Measurements from ENCODE around the gene RSPRY1. TPM values are rescaled to one million over a fixed set of nuclear protein-coding genes. Genes with fewer than 3 reads are reported as not detected.
A peak's percentile ranks its signal among the peaks of the same experiment; 100 is the strongest.

Gene RSPRY1
- total RNA-seq, 1 donor from 2014 or later, result 36.5 TPM

DNA sequence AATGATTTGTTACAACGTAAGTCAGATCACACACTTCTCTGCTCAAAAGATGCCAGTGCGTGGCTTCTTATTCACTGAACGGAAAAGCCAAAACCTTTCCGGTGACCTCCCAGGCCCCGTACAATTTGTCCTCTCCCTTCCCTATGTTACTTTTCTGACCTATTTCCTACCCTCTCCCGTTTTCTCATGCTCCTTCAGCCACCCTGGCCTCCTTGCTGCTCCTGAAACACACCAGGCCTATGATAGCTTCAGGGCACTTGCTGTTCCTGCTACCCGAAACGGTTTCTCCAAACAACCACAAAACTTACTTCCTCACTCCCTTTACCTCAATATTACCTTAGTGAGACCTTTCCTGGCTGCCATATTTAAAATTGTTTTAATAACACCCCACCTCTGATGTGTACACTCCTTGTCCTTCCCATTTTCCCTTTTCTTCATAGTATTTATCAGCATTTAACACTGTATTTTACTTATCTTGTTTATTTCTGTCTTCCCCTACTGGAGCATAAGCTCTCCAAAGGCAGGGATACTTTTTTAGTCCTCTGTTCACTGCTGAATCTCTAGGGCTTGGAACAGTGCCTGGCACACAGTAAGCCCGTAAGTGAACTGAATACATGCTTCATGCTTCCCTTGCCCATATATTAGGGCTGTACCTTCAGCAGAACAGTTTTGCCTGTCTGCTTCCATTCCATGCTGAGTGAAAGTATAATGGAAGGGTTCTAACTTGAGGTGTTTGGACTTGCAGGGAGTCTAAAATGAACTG lies 48.0 kb downstream of the RSPRY1 start:
- Histone ChIP-seq H3K27ac (ENCODE audit: low read depth, low read length) (no peak overlapping the region), H3K4me3 (ENCODE audit: low read length in 3 of 3) (no peak overlapping the region)

DNA sequence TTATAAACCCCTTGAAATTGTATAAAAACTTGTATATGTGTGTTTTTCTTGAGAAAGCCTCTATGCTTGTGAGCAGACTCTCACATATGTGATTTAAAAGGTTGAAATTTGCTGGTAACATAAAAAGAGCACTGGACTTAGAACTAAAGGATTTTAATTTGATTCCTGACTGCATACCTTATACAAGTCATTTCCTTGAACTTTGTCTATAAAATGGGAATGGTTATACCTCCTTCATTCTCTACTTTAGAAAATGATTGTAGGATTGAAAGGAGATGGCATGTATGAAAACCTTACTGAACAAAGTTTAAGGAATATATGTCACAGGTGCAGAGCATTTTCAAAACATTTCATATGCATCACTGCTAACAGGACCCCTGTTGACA lies 48.6 kb downstream of the RSPRY1 start:
- Histone ChIP-seq H3K36me3 (ENCODE audit: control insufficient read depth in 3 of 3, insufficient read depth in 3 of 3, low read length in 3 of 3) (peaks cover 21 to 50% (median 42%) of the 10 kb centered on the region in 3 donors), H3K4me3 (ENCODE audit: low read length in 3 of 3) (no peak overlapping the region), H3K9ac (ENCODE audit: low read depth in 1 of 3, low read length in 3 of 3) (no peak overlapping the region), H3K27ac (ENCODE audit: low read depth, low read length) (no peak overlapping the region), H3K27me3 (ENCODE audit: control insufficient read depth in 3 of 3, insufficient read depth in 3 of 3, low read length in 3 of 3) (no peaks in the 10 kb centered on the region), H3K4me1 (ENCODE audit: control insufficient read depth in 3 of 3, insufficient read depth in 3 of 3, low read length in 3 of 3) (peaks cover 0 to 7% (median 0%) of the 10 kb centered on the region in 3 donors), H3K9me3 (ENCODE audit: control insufficient read depth in 3 of 3, low read length in 3 of 3) (no peaks in the 10 kb centered on the region)

More for the DNA sequence above, 48.0 kb downstream of the RSPRY1 start:
- no peaks in the 10 kb centered on the region for H3K9me3 ChIP-seq (ENCODE audit: control insufficient read depth in 3 of 3, low read length in 3 of 3)
- H3K27me3 ChIP-seq (ENCODE audit: control insufficient read depth in 3 of 3, insufficient read depth in 3 of 3, low read length in 3 of 3), result no peaks in the 10 kb centered on the region
- peaks cover 0 to 7% (median 0%) of the 10 kb centered on the region in 3 donors for H3K4me1 ChIP-seq (ENCODE audit: control insufficient read depth in 3 of 3, insufficient read depth in 3 of 3, low read length in 3 of 3)
- peak overlapping the region in 1 of 3 donors; percentile 52 for H3K9ac ChIP-seq (ENCODE audit: low read depth in 1 of 3, low read length in 3 of 3)
- peaks cover 20 to 50% (median 37%) of the 10 kb centered on the region in 3 donors for H3K36me3 ChIP-seq (ENCODE audit: control insufficient read depth in 3 of 3, insufficient read depth in 3 of 3, low read length in 3 of 3)

GRCh38 chr16:57235128-57236021 lies 49.2 kb downstream of the RSPRY1 start:
- no peak overlapping the region for H3K27ac ChIP-seq (ENCODE audit: low read depth, low read length)
- H3K36me3 ChIP-seq (ENCODE audit: control insufficient read depth in 3 of 3, insufficient read depth in 3 of 3, low read length in 3 of 3), result peaks cover 19 to 50% (median 40%) of the 10 kb centered on the region in 3 donors
- H3K27me3 ChIP-seq (ENCODE audit: control insufficient read depth in 3 of 3, insufficient read depth in 3 of 3, low read length in 3 of 3), result no peaks in the 10 kb centered on the region
- H3K4me1 ChIP-seq (ENCODE audit: control insufficient read depth in 3 of 3, insufficient read depth in 3 of 3, low read length in 3 of 3), result peaks cover 0 to 7% (median 0%) of the 10 kb centered on the region in 3 donors
- no peak overlapping the region for H3K9ac ChIP-seq (ENCODE audit: low read depth in 1 of 3, low read length in 3 of 3)
- no peaks in the 10 kb centered on the region for H3K9me3 ChIP-seq (ENCODE audit: control insufficient read depth in 3 of 3, low read length in 3 of 3)
- H3K4me3 ChIP-seq (ENCODE audit: low read length in 3 of 3), result no peak overlapping the region

- H3K9ac ChIP-seq (ENCODE audit: low read depth in 1 of 3, low read length in 3 of 3), result no peak overlapping the region
- no peak overlapping the region for H3K27ac ChIP-seq (ENCODE audit: low read depth, low read length)
- H3K4me1 ChIP-seq (ENCODE audit: control insufficient read depth in 3 of 3, insufficient read depth in 3 of 3, low read length in 3 of 3), result peaks cover 0 to 7% (median 0%) of the 10 kb centered on the region in 3 donors
- peaks cover 14 to 44% (median 35%) of the 10 kb centered on the region in 3 donors for H3K36me3 ChIP-seq (ENCODE audit: control insufficient read depth in 3 of 3, insufficient read depth in 3 of 3, low read length in 3 of 3)
- H3K27me3 ChIP-seq (ENCODE audit: control insufficient read depth in 3 of 3, insufficient read depth in 3 of 3, low read length in 3 of 3), result no peaks in the 10 kb centered on the region
- no peak overlapping the region for H3K4me3 ChIP-seq (ENCODE audit: low read length in 3 of 3)
- H3K9me3 ChIP-seq (ENCODE audit: control insufficient read depth in 3 of 3, low read length in 3 of 3), result no peaks in the 10 kb centered on the region
These were observed 49.9 kb downstream of the RSPRY1 start for GRCh38 chr16:57236022-57236350.

GRCh38 chr16:57238682-57239081 lies 52.6 kb downstream of the RSPRY1 start:
- no peaks in the 10 kb centered on the region for H3K27me3 ChIP-seq (ENCODE audit: control insufficient read depth in 3 of 3, insufficient read depth in 3 of 3, low read length in 3 of 3)
- H3K27ac ChIP-seq (ENCODE audit: low read depth, low read length), result no peak overlapping the region
- peaks cover 10 to 22% (median 19%) of the 10 kb centered on the region in 3 donors for H3K36me3 ChIP-seq (ENCODE audit: control insufficient read depth in 3 of 3, insufficient read depth in 3 of 3, low read length in 3 of 3)
- no peaks in the 10 kb centered on the region for H3K9me3 ChIP-seq (ENCODE audit: control insufficient read depth in 3 of 3, low read length in 3 of 3)
- H3K9ac ChIP-seq (ENCODE audit: low read depth in 1 of 3, low read length in 3 of 3), result no peak overlapping the region
- no peak overlapping the region for H3K4me3 ChIP-seq (ENCODE audit: low read length in 3 of 3)
- peaks cover 0 to 4% (median 0%) of the 10 kb centered on the region in 3 donors for H3K4me1 ChIP-seq (ENCODE audit: control insufficient read depth in 3 of 3, insufficient read depth in 3 of 3, low read length in 3 of 3)

DNA sequence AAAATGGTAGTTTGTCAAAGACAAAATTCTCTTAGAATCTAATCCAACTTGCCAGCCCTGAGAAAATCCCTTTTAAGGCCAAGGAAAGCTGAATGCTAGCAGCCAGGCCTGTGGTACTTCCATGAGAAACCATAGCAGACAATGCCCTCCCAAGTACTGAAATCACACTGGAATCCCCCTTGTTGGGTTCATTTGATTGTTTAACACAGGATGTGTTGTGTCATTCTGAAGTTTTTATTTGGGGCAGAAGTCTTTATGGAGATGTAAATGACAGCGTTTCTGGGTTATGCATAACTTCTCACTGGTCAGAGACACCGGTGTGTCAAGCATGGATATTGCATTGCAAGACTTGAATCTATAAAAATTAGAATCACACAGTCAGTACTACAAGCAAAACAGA lies 53.0 kb downstream of the RSPRY1 start:
- no peaks in the 10 kb centered on the region for H3K27me3 ChIP-seq (ENCODE audit: control insufficient read depth in 3 of 3, insufficient read depth in 3 of 3, low read length in 3 of 3)
- no peak overlapping the region for H3K27ac ChIP-seq (ENCODE audit: low read depth, low read length)
- H3K9ac ChIP-seq (ENCODE audit: low read depth in 1 of 3, low read length in 3 of 3), result no peak overlapping the region
- peaks cover 9 to 18% (median 16%) of the 10 kb centered on the region in 3 donors for H3K36me3 ChIP-seq (ENCODE audit: control insufficient read depth in 3 of 3, insufficient read depth in 3 of 3, low read length in 3 of 3)
- no peaks in the 10 kb centered on the region for H3K4me1 ChIP-seq (ENCODE audit: control insufficient read depth in 3 of 3, insufficient read depth in 3 of 3, low read length in 3 of 3)
- no peaks in the 10 kb centered on the region for H3K9me3 ChIP-seq (ENCODE audit: control insufficient read depth in 3 of 3, low read length in 3 of 3)
- H3K4me3 ChIP-seq (ENCODE audit: low read length in 3 of 3), result no peak overlapping the region

DNA sequence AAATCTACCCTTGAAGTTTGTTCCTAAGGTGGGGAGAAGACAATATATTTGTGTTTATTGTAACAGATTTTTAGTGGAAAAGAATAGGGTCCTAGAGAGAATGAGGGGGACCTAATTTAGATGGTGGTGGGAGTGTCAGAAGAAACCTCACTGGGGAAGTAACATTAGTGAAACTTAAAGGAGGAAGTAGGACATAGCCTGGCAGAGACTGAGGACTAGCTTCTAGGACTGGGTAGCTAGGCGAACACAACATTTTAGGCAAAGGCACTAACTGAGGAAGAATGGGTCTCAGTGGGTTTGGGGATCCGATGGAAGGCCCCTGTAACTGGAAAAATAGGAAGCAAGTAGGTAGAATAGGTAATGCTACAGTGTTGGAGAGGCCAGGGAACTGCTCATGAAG lies 54.7 kb downstream of the RSPRY1 start:
- Histone ChIP-seq H3K4me1 (ENCODE audit: control insufficient read depth in 3 of 3, insufficient read depth in 3 of 3, low read length in 3 of 3) (peaks cover 0 to 5% (median 4%) of the 10 kb centered on the region in 3 donors), H3K27ac (ENCODE audit: low read depth, low read length) (no peak overlapping the region), H3K36me3 (ENCODE audit: control insufficient read depth in 3 of 3, insufficient read depth in 3 of 3, low read length in 3 of 3) (peaks cover 4 to 12% (median 8%) of the 10 kb centered on the region in 3 donors), H3K27me3 (ENCODE audit: control insufficient read depth in 3 of 3, insufficient read depth in 3 of 3, low read length in 3 of 3) (no peaks in the 10 kb centered on the region), H3K4me3 (ENCODE audit: low read length in 3 of 3) (no peak overlapping the region), H3K9me3 (ENCODE audit: control insufficient read depth in 3 of 3, low read length in 3 of 3) (no peaks in the 10 kb centered on the region), H3K9ac (ENCODE audit: low read depth in 1 of 3, low read length in 3 of 3) (no peak overlapping the region)

DNA sequence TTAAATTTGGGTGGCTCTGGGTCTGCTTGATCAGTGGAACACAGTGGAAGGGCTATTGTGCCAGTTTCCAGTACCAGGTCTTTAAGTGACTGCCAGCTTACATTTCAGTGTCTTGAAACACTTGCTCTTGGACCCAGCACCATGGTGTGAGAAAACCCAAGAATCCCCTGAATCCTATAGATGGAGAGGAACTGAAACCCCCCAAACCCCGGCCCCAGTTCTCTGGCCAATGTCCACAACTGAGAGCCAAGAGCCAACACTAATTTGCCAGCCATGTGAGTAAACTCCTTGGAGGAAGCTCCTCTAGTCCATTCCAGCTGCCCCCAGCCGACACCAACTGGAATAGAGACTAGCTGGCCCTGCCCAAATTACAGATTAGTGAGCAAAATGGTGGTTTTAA lies 56.5 kb downstream of the RSPRY1 start:
- H3K4me3 ChIP-seq (ENCODE audit: low read length in 3 of 3), result no peak overlapping the region
- H3K36me3 ChIP-seq (ENCODE audit: control insufficient read depth in 3 of 3, insufficient read depth in 3 of 3, low read length in 3 of 3), result peaks cover 7 to 11% (median 8%) of the 10 kb centered on the region in 3 donors
- H3K9ac ChIP-seq (ENCODE audit: low read depth in 1 of 3, low read length in 3 of 3), result no peak overlapping the region
- H3K4me1 ChIP-seq (ENCODE audit: control insufficient read depth in 3 of 3, insufficient read depth in 3 of 3, low read length in 3 of 3), result peaks cover 2 to 6% (median 5%) of the 10 kb centered on the region in 3 donors
- H3K27ac ChIP-seq (ENCODE audit: low read depth, low read length), result no peak overlapping the region
- no peaks in the 10 kb centered on the region for H3K9me3 ChIP-seq (ENCODE audit: control insufficient read depth in 3 of 3, low read length in 3 of 3)
- no peaks in the 10 kb centered on the region for H3K27me3 ChIP-seq (ENCODE audit: control insufficient read depth in 3 of 3, insufficient read depth in 3 of 3, low read length in 3 of 3)

DNA sequence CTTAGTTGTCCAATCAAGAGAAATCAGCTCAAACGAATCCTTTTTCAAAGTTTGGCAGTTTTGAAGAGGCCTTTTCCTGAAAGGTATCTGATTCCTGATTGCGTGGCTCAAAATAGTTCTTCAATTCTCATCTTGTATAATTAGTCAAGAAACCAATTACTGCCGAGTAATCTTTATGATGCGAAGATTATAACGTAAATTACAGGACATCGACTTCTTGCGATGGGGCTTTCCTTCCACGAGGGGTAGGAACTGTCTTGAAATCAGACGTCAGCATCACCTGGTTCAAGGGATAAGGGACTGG lies 58.3 kb downstream of the RSPRY1 start:
- H3K4me3 ChIP-seq (ENCODE audit: low read length in 3 of 3), result peak overlapping the region; percentile 69 to 89 (median 82)

More for the DNA sequence above, 58.3 kb downstream of the RSPRY1 start:
- Histone ChIP-seq H3K27me3 (ENCODE audit: control insufficient read depth in 3 of 3, insufficient read depth in 3 of 3, low read length in 3 of 3) (no peaks in the 10 kb centered on the region), H3K36me3 (ENCODE audit: control insufficient read depth in 3 of 3, insufficient read depth in 3 of 3, low read length in 3 of 3) (peaks cover 15 to 19% (median 16%) of the 10 kb centered on the region in 3 donors), H3K9me3 (ENCODE audit: control insufficient read depth in 3 of 3, low read length in 3 of 3) (no peaks in the 10 kb centered on the region), H3K9ac (ENCODE audit: low read depth in 1 of 3, low read length in 3 of 3) (peak overlapping the region; percentile 10 to 90 (median 60)), H3K27ac (ENCODE audit: low read depth, low read length) (peak overlapping the region; percentile 87), H3K4me1 (ENCODE audit: control insufficient read depth in 3 of 3, insufficient read depth in 3 of 3, low read length in 3 of 3) (peaks cover 2 to 6% (median 5%) of the 10 kb centered on the region in 3 donors)

All from skeletal muscle tissue (tissue), 4 donors.